Measurements from ENCODE around the gene CCDC181.

The CCDC181 gene

DNA sequence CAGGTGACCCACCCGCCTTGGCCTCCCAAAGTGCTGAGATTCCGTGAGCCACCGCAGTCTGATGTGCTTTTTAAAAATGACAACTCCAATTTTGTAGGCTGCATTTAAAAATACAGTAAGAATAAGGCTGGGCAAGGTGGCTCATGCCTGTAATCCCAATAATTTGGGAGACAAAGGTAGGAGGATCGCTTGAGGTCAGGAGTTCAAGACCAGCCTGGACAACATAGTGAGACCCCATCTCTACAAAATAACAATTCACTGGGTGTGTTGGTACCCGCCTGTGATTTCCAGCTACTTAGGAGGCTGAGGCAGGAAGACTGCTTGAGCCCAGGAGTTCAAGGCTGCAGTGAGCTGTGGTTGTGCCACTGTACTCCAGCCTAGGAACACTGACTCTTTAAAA lies 35.1 kb upstream of the CCDC181 start:
- TF ChIP-seq CEBPB (IDR thresholded peaks at IDR 0.05), result no peak

- no peak for TF ChIP-seq TEAD4 (IDR thresholded peaks at IDR 0.05)
- TF ChIP-seq TAF1 (IDR thresholded peaks at IDR 0.05; ENCODE audit: low read depth), result no peak
- TF ChIP-seq, protein P1, sequence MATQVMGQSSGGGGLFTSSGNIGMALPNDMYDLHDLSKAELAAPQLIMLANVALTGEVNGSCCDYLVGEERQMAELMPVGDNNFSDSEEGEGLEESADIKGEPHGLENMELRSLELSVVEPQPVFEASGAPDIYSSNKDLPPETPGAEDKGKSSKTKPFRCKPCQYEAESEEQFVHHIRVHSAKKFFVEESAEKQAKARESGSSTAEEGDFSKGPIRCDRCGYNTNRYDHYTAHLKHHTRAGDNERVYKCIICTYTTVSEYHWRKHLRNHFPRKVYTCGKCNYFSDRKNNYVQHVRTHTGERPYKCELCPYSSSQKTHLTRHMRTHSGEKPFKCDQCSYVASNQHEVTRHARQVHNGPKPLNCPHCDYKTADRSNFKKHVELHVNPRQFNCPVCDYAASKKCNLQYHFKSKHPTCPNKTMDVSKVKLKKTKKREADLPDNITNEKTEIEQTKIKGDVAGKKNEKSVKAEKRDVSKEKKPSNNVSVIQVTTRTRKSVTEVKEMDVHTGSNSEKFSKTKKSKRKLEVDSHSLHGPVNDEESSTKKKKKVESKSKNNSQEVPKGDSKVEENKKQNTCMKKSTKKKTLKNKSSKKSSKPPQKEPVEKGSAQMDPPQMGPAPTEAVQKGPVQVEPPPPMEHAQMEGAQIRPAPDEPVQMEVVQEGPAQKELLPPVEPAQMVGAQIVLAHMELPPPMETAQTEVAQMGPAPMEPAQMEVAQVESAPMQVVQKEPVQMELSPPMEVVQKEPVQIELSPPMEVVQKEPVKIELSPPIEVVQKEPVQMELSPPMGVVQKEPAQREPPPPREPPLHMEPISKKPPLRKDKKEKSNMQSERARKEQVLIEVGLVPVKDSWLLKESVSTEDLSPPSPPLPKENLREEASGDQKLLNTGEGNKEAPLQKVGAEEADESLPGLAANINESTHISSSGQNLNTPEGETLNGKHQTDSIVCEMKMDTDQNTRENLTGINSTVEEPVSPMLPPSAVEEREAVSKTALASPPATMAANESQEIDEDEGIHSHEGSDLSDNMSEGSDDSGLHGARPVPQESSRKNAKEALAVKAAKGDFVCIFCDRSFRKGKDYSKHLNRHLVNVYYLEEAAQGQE (IDR thresholded peaks at IDR 0.05; ENCODE audit: low read depth), result no peak
- TF ChIP-seq CREB1 (IDR thresholded peaks at IDR 0.05; ENCODE audit: low read depth), result no peak
- no peak for TF ChIP-seq EGR1 (IDR thresholded peaks at IDR 0.05)
- TF ChIP-seq NFIC (IDR thresholded peaks at IDR 0.05), result no peak
These were observed 34.2 kb upstream of the CCDC181 start for GRCh38 chr1:169461390-169462000.

DNA sequence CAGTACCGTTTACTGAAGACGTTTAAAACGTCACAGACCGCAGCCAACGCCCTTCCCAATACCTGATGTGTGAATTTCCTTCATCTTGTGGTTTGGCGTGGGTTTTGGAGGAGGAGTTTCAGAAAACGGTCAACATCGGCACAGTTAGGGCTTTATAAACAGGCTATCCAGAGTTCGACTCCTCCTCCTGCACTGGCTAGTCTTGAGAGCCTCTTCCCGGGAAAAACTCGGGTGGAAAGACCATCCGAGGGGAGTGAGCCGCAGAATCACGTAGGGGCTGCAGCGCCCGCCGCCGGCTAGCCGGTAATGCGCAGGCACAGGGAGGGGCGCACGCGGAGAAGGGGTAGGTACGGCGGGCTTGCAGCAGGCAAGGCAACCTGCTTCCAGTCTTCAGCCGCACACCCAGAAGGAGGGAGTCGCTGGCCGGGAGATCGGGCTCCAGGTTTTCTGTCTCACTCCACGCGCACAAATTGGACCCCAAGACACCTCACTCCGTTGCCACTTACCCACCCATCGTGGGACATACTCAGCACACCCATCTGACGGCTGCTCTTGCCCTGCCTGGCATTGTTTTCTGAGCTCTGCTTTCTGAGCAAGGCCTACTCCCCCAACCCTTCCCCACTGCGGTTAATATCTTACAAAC lies 33.0 kb upstream of the CCDC181 start:
- no peak for TF ChIP-seq TAF1 (IDR thresholded peaks at IDR 0.05; ENCODE audit: low read depth)
- no peak for TF ChIP-seq CEBPB (IDR thresholded peaks at IDR 0.05)
- no peak for TF ChIP-seq NFIC (IDR thresholded peaks at IDR 0.05)
- no peak for TF ChIP-seq ZBTB7A (IDR thresholded peaks at IDR 0.05; ENCODE audit: low read depth)
- no peak for TF ChIP-seq EP300 (IDR thresholded peaks at IDR 0.05; ENCODE audit: borderline replicate concordance)
- no peak for TF ChIP-seq TEAD4 (IDR thresholded peaks at IDR 0.05)
- no peak for TF ChIP-seq EGR1 (IDR thresholded peaks at IDR 0.05)
- TF ChIP-seq TCF12 (IDR thresholded peaks at IDR 0.05; ENCODE audit: low read depth), result no peak
- no peak for TF ChIP-seq CREB1 (IDR thresholded peaks at IDR 0.05; ENCODE audit: low read depth)
- no peak for TF ChIP-seq MAX (IDR thresholded peaks at IDR 0.05)
- no peak for TF ChIP-seq USF1 (IDR thresholded peaks at IDR 0.05)
- no peak for TF ChIP-seq FOXM1 (IDR thresholded peaks at IDR 0.05; ENCODE audit: borderline replicate concordance, low read depth)
- no peak for TF ChIP-seq RAD21 (IDR thresholded peaks at IDR 0.05; ENCODE audit: low read depth)
- TF ChIP-seq, protein P1 (IDR thresholded peaks at IDR 0.05; ENCODE audit: low read depth), result no peak
- no peak for TF ChIP-seq YY1 (IDR thresholded peaks at IDR 0.05; ENCODE audit: low read depth)

DNA sequence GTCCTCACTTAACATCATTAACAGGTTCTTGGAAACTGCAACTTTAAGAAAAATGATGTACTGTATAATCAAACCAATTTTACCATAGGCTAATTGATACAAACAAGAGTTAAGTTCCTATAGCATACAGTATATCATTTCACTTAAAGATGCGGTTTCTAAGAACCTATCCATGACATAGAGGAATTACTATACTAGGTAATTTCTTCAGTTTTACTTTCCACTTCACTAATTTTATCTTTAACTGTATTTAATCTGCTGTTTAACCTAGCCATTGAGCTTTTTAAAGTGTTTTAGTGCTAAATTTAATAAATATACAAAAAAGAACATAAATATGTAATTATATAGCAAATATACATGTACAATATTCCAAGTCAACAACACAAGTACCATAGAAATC lies 30.2 kb upstream of the CCDC181 start:
- TF ChIP-seq FOXM1 (IDR thresholded peaks at IDR 0.05; ENCODE audit: borderline replicate concordance, low read depth), result no peak
- TF ChIP-seq TCF12 (IDR thresholded peaks at IDR 0.05; ENCODE audit: low read depth), result no peak
- no peak for TF ChIP-seq CREB1 (IDR thresholded peaks at IDR 0.05; ENCODE audit: low read depth)
- TF ChIP-seq ZBTB7A (IDR thresholded peaks at IDR 0.05; ENCODE audit: low read depth), result no peak
- TF ChIP-seq TAF1 (IDR thresholded peaks at IDR 0.05; ENCODE audit: low read depth), result no peak
- TF ChIP-seq NFIC (IDR thresholded peaks at IDR 0.05), result no peak
- TF ChIP-seq CEBPB (IDR thresholded peaks at IDR 0.05), result no peak
- TF ChIP-seq EP300 (IDR thresholded peaks at IDR 0.05; ENCODE audit: borderline replicate concordance), result no peak
- no peak for TF ChIP-seq RAD21 (IDR thresholded peaks at IDR 0.05; ENCODE audit: low read depth)
- no peak for TF ChIP-seq YY1 (IDR thresholded peaks at IDR 0.05; ENCODE audit: low read depth)
- no peak for TF ChIP-seq TEAD4 (IDR thresholded peaks at IDR 0.05)
- no peak for TF ChIP-seq MAX (IDR thresholded peaks at IDR 0.05)
- TF ChIP-seq USF1 (IDR thresholded peaks at IDR 0.05), result no peak
- no peak for TF ChIP-seq EGR1 (IDR thresholded peaks at IDR 0.05)
- TF ChIP-seq, protein P1 (IDR thresholded peaks at IDR 0.05; ENCODE audit: low read depth), result no peak

Measured in Ishikawa (cell line).